ENCODE measurements around the gene IGFALS. TPM values are rescaled to one million over a fixed set of nuclear protein-coding genes. Genes with fewer than 3 reads are reported as not detected.
"Not testable (repeated sequence)": the region's sequence is repeated elsewhere in the genome, so short reads cannot be mapped to it uniquely, and the experiment has no call there.

IGFALS gene
- total RNA-seq, 1 donor from 2014 or later: not detected

DNA sequence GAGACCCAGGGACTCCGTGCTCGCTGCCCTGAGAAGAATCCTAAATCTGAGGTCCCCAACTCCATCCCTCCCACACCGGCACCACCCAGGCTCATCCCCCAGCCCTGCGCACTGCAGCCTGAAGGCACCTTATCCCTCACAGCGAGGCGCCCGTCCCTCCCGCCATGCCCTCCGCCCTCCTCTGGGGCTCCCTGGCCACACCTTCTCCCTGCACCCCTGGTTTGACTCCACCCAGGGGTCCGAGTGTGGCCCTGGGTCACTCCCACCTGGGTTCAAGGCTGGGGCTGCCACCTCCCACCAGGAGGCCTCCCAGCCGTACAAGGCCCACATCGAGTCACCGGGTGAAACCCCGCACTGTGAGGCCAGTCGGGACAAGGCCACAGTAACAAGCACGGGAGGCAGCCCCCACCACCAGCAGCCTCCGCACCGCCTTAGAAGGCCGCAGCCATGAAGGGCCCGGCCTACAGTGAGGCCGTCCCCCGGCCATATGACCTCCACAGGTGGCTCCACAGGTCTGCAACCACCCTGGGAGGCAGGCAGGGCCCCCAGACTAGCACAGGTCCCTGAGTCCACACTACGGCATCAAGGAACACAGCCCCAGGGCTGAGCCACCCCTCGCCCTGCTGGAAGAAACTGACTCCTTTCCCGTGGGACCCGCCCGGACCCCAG is 24.8 kb upstream of the IGFALS start:
- DNase-seq (ENCODE audit: low spot score): no peak

GRCh38 chr16:1817716-1818115 is 24.2 kb upstream of the IGFALS start:
- DNase-seq (ENCODE audit: low spot score): no peak

GRCh38 chr16:1817276-1817589 is 23.7 kb upstream of the IGFALS start:
- no peak for DNase-seq (ENCODE audit: low spot score)

GRCh38 chr16:1816396-1817275 is 23.1 kb upstream of the IGFALS start:
- no peak for DNase-seq (ENCODE audit: low spot score)

DNA sequence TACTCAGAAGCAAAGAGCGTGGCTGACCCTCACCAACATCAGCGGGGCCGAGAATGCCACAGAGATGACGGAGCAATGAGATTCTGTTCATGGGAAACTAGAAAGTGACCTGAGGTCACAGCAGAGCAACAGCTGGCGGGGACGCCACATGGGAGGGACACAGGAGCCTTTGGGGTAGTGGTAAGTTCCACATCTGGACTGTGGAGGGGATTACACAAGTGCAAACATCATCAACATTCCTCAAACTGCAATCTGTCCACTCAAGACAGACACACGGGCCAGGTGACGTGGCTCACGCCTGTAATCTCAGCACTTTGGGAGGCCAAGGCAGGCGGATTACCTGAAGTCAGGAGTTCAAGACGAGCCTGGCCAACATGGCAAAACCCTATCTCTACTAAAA is 22.0 kb upstream of the IGFALS start:
- no peak for DNase-seq (ENCODE audit: low spot score)

- no peak for DNase-seq (ENCODE audit: low spot score)
These were observed 19.2 kb upstream of the IGFALS start for GRCh38 chr16:1812732-1813163.

- no peak for DNase-seq (ENCODE audit: low spot score)
These were observed 17.0 kb upstream of the IGFALS start for GRCh38 chr16:1810536-1810935.

DNA sequence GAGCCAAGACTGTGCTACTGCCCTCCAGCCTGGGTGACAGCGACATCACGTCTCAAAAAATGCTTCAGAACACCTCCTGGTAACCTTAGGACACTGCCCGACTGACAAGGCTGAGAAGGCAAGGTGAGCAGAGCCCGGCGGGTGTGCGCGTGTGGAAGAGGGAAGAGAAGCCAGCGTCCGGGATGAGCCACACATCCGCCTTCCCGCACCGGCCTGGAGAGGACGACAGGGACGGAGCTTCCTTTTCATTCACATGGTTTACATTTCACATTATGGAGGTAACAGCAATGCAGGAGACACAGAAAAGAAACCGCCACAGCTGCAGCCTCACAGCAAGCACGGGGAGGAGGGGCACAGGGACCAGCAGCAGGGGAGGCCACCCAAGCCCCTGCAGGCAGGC is 16.6 kb upstream of the IGFALS start:
- DNase-seq (ENCODE audit: low spot score): no peak

DNA sequence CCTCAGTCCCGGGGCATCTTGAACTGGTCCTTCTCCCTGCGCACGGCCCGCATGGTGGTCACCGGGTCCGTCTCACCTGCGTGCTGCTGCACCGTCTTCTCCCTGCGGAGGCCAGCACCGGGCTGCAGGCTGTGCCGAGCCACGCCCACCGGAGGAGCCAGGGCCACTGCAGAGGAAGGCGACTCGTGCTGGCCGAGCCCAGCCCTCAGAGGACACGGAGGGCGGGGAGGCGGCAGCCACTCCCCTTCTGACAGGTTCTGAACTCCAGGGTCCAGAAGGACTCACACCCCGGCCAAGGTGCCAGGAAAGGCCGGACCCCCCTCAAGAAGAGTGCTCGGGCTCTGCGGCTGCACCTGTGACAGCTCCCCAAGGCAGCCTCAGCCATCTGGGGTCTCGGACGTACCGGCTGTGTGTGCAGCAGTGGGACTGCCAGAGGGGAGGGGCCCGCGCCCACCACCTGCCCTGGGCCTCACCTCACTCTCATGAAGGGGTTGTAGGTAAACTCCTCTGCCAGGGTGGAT is 15.8 kb upstream of the IGFALS start:
- no peak for DNase-seq (ENCODE audit: low spot score)

GRCh38 chr16:1808691-1809090 is 15.2 kb upstream of the IGFALS start:
- DNase-seq (ENCODE audit: low spot score): no peak

GRCh38 chr16:1807626-1808025 is 14.1 kb upstream of the IGFALS start:
- no peak for DNase-seq (ENCODE audit: low spot score)

DNA sequence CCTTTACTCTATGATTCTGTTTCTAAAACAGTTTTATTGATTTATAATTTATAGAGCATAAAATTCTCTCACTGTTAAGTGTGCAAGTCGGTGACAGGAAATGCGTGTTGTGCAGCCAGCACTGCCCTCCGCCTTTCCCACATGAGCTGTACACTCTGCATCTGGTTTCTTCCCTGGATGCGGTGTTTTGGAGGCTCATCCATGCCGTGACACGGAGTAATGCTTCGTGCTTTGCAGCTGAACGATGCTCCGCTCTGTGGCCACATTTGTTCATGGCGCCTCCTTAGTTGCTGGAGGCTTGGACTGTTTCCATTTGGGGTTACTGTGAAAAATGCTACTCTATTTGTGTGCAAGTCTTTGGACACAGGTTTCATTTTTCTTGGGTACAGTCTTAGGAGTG is 7.2 kb upstream of the IGFALS start:
- DNase-seq (ENCODE audit: low spot score): no peak

GRCh38 chr16:1799263-1799662 is 5.8 kb upstream of the IGFALS start:
- DNase-seq (ENCODE audit: low spot score): not testable (repeated sequence)

GRCh38 chr16:1794908-1795666 is 1.6 kb upstream of the IGFALS start:
- DNase-seq (ENCODE audit: low spot score): no peak

GRCh38 chr16:1794221-1794871 is 841 bp upstream of the IGFALS start:
- DNase-seq (ENCODE audit: low spot score): no peak

DNA sequence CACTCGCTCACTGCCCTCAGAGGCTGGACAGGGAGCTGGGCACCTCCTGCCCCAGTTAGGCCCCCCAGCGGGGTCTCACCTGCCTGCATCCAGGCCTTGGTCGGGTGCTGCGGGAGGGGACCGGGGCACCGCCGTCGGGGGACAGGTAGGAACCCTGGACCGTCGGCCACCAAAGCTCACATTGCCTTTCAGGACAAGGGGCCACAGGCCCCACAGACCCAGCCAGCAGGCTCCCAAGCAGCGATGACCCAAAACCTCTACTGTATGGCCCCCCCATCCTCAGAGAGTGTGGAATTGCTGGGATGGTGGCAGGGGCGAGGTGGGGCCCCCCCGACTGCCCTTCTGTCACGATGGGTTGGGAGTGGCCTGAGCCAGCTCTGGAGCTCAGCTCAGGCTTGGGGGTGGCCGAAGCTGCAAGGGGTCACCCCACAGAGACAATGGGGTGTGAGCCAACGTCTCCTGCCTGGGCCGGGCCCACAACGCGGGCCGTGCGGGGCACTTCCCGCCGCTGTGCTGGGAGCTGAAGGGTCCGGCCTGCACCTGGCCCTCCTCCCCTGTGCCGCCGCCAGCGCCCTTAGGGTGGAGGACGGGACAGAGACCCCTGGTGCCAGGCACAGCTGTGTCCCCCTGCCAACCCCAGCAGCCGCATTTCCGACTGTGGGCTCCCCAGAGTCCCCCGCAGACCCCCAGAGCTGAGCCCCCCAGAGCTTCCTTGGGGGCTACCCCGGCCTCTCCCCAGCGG is 498 bp downstream of the IGFALS start:
- no peak for DNase-seq (ENCODE audit: low spot score)

DNA sequence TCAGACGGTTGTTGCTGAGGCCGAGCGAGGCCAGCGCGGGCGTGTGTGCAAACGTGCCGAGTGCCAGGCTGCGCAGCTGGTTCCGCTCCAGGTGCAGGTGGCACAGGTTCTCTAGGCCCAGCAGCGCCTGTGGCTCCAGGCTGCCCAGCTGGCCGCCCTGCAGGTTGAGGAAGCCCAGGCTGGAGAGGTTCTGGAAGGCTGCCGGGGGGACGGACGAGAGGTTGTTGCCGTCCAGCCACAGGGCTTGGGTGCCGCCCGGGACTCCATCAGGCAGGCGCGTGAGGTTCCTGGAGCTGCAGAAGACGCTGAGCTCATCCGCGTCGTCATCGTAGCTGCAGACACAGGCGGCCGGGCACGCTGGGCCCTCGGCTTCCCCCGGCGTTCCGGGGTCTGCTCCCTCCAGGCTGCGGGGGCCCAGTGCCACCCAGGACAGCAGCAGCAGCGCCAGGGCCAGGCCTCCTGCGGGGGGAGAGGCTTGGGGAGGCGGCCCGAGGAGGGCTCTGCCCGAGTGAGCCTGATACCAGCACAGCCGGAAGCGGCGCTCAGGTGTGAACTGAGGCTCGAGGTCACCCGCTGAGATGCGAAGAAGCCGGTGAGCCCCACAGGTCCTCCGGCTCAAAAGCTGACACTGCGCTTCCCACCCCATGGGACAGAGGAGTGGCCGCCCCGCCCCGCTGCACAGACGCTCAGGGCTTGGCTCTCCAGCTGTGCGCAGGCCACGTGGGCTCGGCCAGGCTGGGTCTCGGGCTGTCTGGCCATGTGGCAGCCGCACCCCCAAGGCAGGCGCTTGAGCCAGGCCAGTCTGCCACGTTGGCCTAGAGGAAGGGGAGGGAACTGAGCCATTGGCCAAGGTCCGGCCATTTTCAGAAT is 1.3 kb downstream of the IGFALS start:
- DNase-seq (ENCODE audit: low spot score): no peak

DNA sequence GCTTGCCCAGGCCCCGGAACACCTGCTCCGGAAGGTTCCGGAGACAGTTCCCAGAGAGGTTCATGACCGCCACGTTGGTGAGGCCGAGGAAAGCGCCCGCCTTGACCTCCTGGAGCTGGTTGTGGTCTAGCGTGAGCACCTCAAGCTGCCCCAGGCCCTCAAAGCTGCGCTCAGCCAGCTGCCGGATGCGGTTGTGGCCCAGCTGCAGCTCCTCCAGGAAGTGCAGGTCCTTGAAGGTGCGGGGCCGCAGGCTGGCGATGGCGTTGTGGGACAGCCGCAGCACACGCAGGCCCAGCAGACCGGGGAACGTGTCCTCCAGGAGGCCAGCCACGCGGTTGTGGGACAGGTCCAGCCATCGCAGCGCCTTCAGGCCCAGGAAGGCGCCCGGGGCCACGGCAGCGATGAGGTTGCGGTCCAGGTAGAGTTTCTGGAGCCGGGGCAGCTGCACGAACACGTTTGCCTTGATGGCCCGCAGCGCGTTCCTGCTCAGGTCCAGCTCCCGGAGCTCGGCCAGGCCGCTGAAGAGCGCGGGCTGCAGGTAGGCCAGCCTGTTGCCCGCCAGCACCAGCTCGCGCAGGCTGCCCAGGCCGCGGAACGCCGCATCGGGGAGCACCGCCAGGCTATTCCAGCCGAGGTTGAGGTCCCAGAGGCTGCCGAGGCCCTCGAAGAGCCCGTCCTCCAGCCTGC is 2.1 kb downstream of the IGFALS start:
- no peak for DNase-seq (ENCODE audit: low spot score)

- no peak for DNase-seq (ENCODE audit: low spot score)
These were observed 2.8 kb downstream of the IGFALS start for GRCh38 chr16:1790611-1791255.

Measured in ureter (tissue), 1 donor.